HG03521 (cell line): ENCODE results near the gene POLR1D.

Experiments
- ATAC-seq: cut with Tn5 transposase; IDR thresholded peaks from one replicate; pipeline ENCODE4 v1.9.1; 2021; ENCODE audit warnings: mild to moderate bottlenecking, moderate library complexity; ENCODE audit not compliant: unreplicated experiment

The POLR1D gene

GRCh38 chr13:27637289-27637626 lies 15.6 kb downstream of the POLR1D start:
- no peak for ATAC-seq

- ATAC-seq, result no peak
Observed at GRCh38 chr13:27638001-27638400, 16.3 kb downstream of the POLR1D start.

DNA sequence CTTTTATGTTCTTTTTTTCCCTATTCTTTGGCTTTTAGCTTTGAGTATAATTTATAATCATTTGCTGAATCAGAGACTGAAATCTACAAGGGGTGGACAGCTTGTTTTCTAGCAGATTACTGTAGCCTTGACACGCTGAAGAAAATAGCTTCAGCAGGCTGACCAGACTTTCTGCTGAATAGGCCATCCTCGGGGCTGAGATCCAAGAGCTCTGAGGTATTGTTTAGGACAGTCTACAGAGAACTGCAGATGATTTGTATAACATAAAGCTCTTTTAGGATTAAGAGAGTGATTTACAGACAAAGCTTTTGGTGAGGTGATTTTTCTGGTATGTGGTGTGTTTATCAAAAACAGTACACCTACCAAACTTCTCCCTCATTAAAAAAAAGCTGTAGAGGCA lies 16.8 kb downstream of the POLR1D start:
- no peak for ATAC-seq

- no peak for ATAC-seq
Observed at GRCh38 chr13:27639186-27639585, 17.5 kb downstream of the POLR1D start.

DNA sequence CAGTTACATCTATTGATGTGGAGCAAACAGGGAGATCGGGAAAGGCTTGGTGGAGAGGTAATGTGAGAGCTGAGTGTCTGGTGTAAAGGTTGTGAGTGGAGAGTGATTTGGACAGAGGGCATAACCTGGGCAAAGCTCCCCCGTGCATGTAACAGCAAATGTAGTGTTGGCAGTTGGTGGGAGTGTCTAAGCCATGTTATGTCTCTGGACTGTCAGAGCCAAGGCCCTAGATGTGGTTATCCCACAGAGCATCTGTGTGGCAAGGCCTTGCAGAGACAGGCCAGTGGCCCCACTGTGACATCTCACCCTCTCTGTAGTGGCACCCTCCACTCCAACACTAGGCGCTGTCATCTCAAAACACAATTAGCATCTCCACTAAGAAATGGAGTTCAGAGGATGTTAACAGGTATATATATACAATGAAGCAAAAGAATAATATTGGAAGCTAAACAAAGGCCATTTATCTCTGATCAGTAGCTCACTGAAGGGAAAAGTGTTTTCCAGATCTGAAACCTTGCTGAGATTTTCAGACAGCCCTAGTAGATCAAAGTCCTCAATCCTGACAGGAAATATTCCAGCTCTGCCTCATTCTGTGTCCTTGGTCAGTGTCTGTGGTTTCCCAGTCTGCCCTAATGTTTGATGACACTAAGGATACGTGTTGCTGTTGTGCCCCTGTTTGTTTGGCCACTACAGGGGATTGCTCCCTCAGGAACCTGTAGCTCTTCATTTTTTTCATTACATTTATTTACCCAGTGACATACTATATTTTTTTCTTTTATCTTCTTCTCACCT lies 20.2 kb downstream of the POLR1D start:
- no peak for ATAC-seq

DNA sequence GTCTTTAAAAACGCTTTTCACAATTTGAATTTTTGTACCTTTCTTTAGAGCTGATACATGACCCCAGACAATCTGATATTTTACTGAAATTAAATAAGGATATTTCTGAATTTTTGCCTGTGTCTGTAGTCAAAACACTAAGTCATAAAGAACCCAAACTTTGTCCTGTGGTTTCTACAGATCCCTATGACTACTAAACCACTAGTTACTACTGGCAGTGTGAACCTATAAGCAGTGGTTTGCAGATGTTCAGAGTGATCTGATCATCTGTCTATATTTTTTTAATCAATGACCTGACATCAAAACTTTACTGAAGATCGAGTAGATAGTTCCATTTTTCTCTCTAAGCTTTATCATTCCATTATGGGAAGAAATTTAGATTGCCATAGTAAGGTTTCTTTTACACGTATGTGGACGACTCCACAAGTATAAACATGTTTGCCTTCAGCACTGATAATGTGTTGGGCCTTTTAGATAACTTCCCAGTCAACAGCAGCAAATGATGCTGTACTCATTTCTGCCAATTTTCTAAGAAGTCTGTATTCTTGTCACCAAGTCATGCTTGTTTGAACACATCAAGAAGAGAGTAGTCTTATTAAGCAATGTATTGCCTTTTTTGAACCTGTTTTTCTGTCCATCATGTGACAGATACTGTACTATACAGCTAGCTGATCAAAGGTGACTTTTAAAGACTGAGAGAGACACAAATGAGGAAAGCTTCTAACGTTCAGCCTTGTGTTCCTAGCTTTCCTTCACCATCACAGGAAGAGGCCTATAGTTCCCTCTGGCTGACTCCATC lies 21.8 kb downstream of the POLR1D start:
- ATAC-seq, result no peak

- ATAC-seq, result no peak
Observed at GRCh38 chr13:27644302-27644701, 22.6 kb downstream of the POLR1D start.

DNA sequence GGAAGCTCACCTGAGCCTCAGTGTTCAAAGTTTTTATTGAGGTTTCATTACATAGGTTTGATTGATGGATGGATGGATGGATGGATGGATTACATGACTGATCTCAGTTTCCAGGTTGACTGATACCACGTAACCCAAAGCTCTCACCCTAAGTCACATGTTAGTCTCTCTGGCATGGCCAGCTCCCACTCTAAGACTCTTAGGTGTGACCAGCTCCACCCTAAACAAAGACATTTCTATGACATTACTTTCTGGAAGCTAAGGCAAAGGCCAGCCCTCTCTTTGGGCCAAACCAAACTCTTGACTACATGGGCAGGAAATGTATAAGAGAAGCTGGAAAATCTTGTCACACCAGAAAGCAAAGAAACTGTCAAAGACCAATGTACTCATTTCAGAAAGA lies 28.6 kb downstream of the POLR1D start:
- no peak for ATAC-seq

- no peak for ATAC-seq
Observed at GRCh38 chr13:27654059-27654458, 32.4 kb downstream of the POLR1D start.

DNA sequence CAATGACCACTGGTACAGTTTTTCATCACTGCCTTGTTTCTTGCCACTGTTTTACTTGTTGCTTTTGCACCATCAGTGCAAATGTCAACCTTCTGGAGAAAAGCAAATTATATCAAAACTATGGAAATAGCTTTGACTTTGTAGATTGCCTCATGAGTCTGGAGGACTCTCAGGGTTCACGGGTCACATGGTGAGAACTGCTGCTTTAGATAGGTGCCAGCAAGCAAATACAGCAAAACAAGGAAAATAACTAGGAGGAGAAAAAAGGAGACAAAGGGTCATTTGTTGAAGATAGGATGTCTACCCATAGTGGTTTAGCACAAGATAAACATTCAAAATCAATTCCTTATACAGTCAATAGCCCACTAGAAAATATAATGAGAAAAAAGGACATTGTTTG lies 33.1 kb downstream of the POLR1D start:
- ATAC-seq, result no peak

GRCh38 chr13:27657724-27658123 lies 36.0 kb downstream of the POLR1D start:
- no peak for ATAC-seq

GRCh38 chr13:27658546-27658945 lies 36.9 kb downstream of the POLR1D start:
- ATAC-seq, result no peak

GRCh38 chr13:27659145-27659865 lies 37.6 kb downstream of the POLR1D start:
- ATAC-seq, result no peak

DNA sequence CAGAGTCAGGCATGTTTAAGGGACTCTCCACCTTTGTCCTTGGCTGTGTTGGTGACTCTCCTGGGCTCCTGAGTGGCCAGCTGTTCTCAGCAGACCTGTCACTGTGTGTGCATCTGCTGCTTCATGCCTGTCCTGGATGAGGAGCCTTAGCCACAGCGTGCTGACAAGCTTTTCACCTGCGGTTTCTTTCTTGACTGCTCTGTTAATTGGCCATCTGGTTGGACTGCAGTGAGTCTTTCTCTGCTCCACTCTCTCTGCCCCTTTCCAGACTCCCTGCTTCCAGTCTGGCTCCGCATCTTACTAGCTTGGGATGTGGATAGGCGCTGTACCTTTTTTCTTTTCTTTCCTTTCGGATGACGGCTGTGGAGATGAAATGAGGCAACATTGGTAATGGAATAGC lies 38.8 kb downstream of the POLR1D start:
- ATAC-seq, result no peak

GRCh38 chr13:27661017-27661416 lies 39.3 kb downstream of the POLR1D start:
- ATAC-seq, result no peak

DNA sequence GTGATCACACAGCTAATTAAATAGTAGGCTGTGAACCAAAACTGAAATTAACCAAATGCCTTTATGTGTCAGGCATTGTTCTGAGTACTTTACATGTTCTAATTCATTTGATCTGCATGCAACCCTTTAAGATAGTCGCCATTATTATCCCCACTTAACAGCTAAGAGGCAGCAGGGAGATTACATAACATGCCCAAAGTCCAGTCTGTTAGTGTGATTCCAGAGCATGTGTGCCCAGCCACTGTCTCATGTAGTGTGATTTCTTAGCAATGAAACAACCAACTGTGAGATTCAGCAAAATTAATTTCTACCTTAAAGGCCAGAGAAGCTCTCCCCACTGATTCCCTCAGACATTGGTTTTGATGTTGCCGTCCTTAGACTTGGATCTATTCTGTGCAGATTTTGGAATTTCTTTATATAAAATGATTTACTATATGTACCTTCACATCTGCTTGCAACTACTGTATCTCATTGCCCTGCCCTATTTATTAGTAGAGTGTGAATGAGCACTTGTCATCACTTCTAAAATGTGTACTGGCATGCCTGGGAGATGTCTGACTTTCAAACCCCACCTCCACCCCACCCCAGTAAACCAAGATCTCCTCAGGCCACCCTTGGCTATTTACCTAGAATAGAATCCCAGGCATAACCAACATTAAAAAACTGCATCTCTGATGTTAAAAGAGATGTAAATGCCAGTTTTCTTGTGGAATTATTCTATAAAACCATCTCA lies 41.2 kb downstream of the POLR1D start:
- no peak for ATAC-seq

DNA sequence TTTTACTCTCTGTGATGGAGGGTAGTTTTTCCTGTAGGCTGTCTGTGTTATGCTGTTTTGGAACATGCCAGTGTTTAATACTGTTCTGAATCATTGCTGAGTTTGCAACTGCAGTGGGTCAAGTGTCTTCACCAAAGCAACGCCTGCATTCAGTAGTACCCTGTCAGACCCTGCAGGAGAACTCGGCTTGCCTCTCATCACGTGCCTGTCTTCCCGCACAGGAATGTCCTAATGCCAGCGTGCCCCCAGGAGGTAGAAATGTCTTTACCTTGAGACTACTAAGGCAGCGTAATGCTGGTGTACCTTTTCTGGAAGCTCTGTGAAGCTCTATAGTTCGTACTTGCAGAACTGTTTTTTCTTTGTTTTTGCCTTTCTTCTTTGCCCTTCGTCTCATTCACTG lies 42.3 kb downstream of the POLR1D start:
- no peak for ATAC-seq

DNA sequence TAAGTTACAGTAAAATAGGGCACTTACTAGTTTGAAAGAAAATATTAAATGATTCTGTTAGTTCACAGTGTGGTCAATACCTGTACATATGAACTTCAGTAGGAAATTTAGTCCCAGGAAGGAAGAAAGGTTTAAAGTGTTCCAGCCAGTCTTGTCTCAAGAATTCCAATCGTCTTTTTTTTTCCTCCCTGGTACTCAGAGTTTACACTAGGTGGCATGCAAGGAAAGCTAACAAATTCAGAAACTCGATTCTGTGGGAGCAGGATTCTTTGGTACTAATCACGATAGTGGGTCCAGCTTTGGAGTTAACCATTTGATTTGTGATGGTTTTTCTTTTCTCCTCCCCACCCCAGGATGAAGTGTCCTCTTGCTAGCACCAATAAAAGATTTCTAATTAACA lies 43.6 kb downstream of the POLR1D start:
- no peak for ATAC-seq

GRCh38 chr13:27665761-27666160 lies 44.1 kb downstream of the POLR1D start:
- ATAC-seq, result no peak

DNA sequence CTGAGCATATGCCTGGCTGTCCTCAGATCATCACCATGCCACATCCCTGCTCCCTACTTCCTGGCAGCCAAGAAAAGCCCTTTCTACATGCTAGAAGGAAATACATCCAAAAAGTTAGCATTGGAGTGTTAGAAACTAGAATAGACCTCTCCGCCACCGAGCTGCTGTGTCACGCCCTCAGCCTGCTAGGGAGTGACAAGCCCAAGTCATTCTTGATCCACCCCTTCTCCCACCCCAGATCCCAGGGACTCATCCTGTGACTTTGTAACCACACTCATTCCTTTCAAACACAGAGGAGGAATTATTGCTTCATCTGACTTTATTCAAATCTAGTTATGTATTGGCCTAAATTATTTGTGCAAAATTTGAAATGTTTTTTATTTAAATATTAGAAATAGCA lies 45.3 kb downstream of the POLR1D start:
- ATAC-seq, result no peak

- no peak for ATAC-seq
Observed at GRCh38 chr13:27667946-27668345, 46.3 kb downstream of the POLR1D start.
